HEK293 (cell line): Measurements from ENCODE around the gene ATP8A2.
"Not testable (repeated sequence)": the region's sequence is repeated elsewhere in the genome, so short reads cannot be mapped to it uniquely, and the experiment has no call there.

Experiments
- CTCF ChIA-PET: fragments of 350-600 bp; formaldehyde crosslinking; extraction: SDS; loops from one replicate; lab custom pipeline; 2021; ENCODE audit warnings: antibody characterized with exemption; lab: Yijun Ruan, JAX
- POLR2A ChIA-PET: fragments of 300-600 bp; formaldehyde crosslinking; extraction: SDS; loops from one replicate; lab custom pipeline; 2020; ENCODE audit warnings: antibody characterized with exemption, inconsistent platforms; lab: Yijun Ruan, JAX
- H3K27ac ChIP-seq: fragments of 200-500 bp; sonication (Bioruptor generic); 2 replicates; pipeline ENCODE4 v1.5.1; 2014; ENCODE audit warnings: low read depth, low read length, control low read depth, inconsistent platforms; ENCODE audit errors: extremely low read depth
- H3K36me3 ChIP-seq, 2 experiments: fragments of 200-500 bp in 1 of 2; sonication (Bioruptor generic) in 1 of 2; 1 replicate in 1 of 2; 2 replicates in 1 of 2; pipeline ENCODE4 v1.5.1; 2014 to 2017; ENCODE audit warnings: inconsistent platforms in 2 of 2, low read length in 2 of 2; ENCODE audit not compliant: control insufficient read depth in 2 of 2, insufficient read depth in 1 of 2
- H3K4me1 ChIP-seq: fragments of 200-500 bp; sonication (Bioruptor generic); 2 replicates; pipeline ENCODE4 v1.5.1; 2014; ENCODE audit warnings: mild to moderate bottlenecking, low read length, inconsistent platforms; ENCODE audit not compliant: control insufficient read depth, insufficient read depth
- H3K4me3 ChIP-seq: 2 replicates; pipeline ENCODE4 v1.5.1; 2011; ENCODE audit warnings: low read depth, mild to moderate bottlenecking, control low read depth, low read length, moderate library complexity
- H3K9me3 ChIP-seq: fragments of 200-500 bp; sonication (Bioruptor generic); 2 replicates; pipeline ENCODE4 v1.5.1; 2014; ENCODE audit warnings: low read depth, low read length, inconsistent platforms; ENCODE audit not compliant: control insufficient read depth, insufficient read depth
- GLIS1 ChIP-seq: fragments of 450-650 bp; formaldehyde crosslinking; IDR thresholded peaks from 2 replicates; pipeline ENCODE4 v1.5.1; 2016; ENCODE audit warnings: missing biosample characterization, missing genetic modification characterization
- KLF8 ChIP-seq: fragments of 450-650 bp; formaldehyde crosslinking; IDR thresholded peaks from 2 replicates; pipeline ENCODE4 v1.5.1; 2016; ENCODE audit warnings: missing biosample characterization, missing genetic modification characterization
- PRDM4 ChIP-seq: fragments of 450-650 bp; formaldehyde crosslinking; IDR thresholded peaks from 2 replicates; pipeline ENCODE4 v1.5.1; 2017; ENCODE audit warnings: missing biosample characterization, missing genetic modification characterization
- TCF7L2 ChIP-seq: IDR thresholded peaks from 2 replicates; pipeline ENCODE4 v1.6.1; 2011; ENCODE audit warnings: low read depth, mild to moderate bottlenecking, inconsistent platforms, low read length, moderate library complexity, borderline replicate concordance
- YY2 ChIP-seq: fragments of 450-650 bp; formaldehyde crosslinking; IDR thresholded peaks from 2 replicates; pipeline ENCODE4 v1.5.1; 2016; ENCODE audit warnings: missing biosample characterization, missing genetic modification characterization
- ZBTB48 ChIP-seq: fragments of 450-650 bp; formaldehyde crosslinking; IDR thresholded peaks from 2 replicates; pipeline ENCODE4 v1.5.1; 2016; ENCODE audit warnings: missing biosample characterization, missing genetic modification characterization
- ZNF132 ChIP-seq: fragments of 450-650 bp; formaldehyde crosslinking; IDR thresholded peaks from 2 replicates; pipeline ENCODE4 v1.5.1; 2017; ENCODE audit warnings: missing biosample characterization, missing genetic modification characterization, borderline replicate concordance
- ZNF175 ChIP-seq: fragments of 450-650 bp; formaldehyde crosslinking; IDR thresholded peaks from 2 replicates; pipeline ENCODE4 v1.5.1; 2016; ENCODE audit warnings: missing biosample characterization, missing genetic modification characterization
- ZNF266 ChIP-seq: fragments of 450-650 bp; formaldehyde crosslinking; IDR thresholded peaks from 2 replicates; pipeline ENCODE4 v1.5.1; 2016; ENCODE audit warnings: missing biosample characterization, missing genetic modification characterization, low read depth
- ZNF426 ChIP-seq: fragments of 450-650 bp; formaldehyde crosslinking; IDR thresholded peaks from 2 replicates; pipeline ENCODE4 v1.5.1; 2017; ENCODE audit warnings: missing biosample characterization, missing genetic modification characterization, mild to moderate bottlenecking, inconsistent platforms, moderate library complexity
- ZNF513 ChIP-seq: fragments of 450-650 bp; IDR thresholded peaks from 2 replicates; pipeline ENCODE4 v1.5.1; 2018; ENCODE audit warnings: missing biosample characterization, missing genetic modification characterization
- ZNF514 ChIP-seq: fragments of 450-650 bp; formaldehyde crosslinking; IDR thresholded peaks from 2 replicates; pipeline ENCODE4 v1.5.1; 2016; ENCODE audit warnings: missing biosample characterization, missing genetic modification characterization
- ZNF560 ChIP-seq: fragments of 450-650 bp; formaldehyde crosslinking; IDR thresholded peaks from 2 replicates; pipeline ENCODE4 v1.5.1; 2017; ENCODE audit warnings: missing biosample characterization, missing genetic modification characterization, borderline replicate concordance
- ZNF561 ChIP-seq: fragments of 450-650 bp; IDR thresholded peaks from 2 replicates; pipeline ENCODE4 v1.5.1; 2018; ENCODE audit warnings: missing biosample characterization, missing genetic modification characterization, borderline replicate concordance
- ZNF610 ChIP-seq: fragments of 450-650 bp; formaldehyde crosslinking; IDR thresholded peaks from 2 replicates; pipeline ENCODE4 v1.5.1; 2016; ENCODE audit warnings: missing biosample characterization, missing genetic modification characterization, borderline replicate concordance
- ZNF692 ChIP-seq: fragments of 450-650 bp; formaldehyde crosslinking; IDR thresholded peaks from 2 replicates; pipeline ENCODE4 v1.5.1; 2016; ENCODE audit warnings: missing biosample characterization, missing genetic modification characterization
- ZNF777 ChIP-seq: fragments of 450-650 bp; formaldehyde crosslinking; IDR thresholded peaks from 2 replicates; pipeline ENCODE4 v1.5.1; 2017; ENCODE audit warnings: missing biosample characterization, missing genetic modification characterization, borderline replicate concordance
- ZXDB ChIP-seq: fragments of 450-650 bp; formaldehyde crosslinking; IDR thresholded peaks from 2 replicates; pipeline ENCODE4 v1.5.1; 2016; ENCODE audit warnings: missing biosample characterization, missing genetic modification characterization
- TF ChIP-seq, protein P1 (sequence below): fragments of 450-650 bp; formaldehyde crosslinking; IDR thresholded peaks from 2 replicates; pipeline ENCODE4; 2016; ENCODE audit warnings: missing biosample characterization, missing genetic modification characterization
- TF ChIP-seq, protein P2 (sequence below): sonication (generic); formaldehyde crosslinking; IDR thresholded peaks from 2 replicates; pipeline ENCODE4 v1.8.1; 2022; ENCODE audit warnings: mild to moderate bottlenecking, moderate library complexity, missing genetic modification reagents
- TF ChIP-seq, protein P3 (sequence below): fragments of 450-650 bp; formaldehyde crosslinking; IDR thresholded peaks from 2 replicates; pipeline ENCODE4 v1.5.1; 2016; ENCODE audit warnings: missing biosample characterization, missing genetic modification characterization
- TF ChIP-seq, protein P4 (sequence below): fragments of 450-650 bp; formaldehyde crosslinking; IDR thresholded peaks from 2 replicates; pipeline ENCODE4 v1.5.1; 2016; ENCODE audit warnings: missing biosample characterization, missing genetic modification characterization

Gene ATP8A2

DNA sequence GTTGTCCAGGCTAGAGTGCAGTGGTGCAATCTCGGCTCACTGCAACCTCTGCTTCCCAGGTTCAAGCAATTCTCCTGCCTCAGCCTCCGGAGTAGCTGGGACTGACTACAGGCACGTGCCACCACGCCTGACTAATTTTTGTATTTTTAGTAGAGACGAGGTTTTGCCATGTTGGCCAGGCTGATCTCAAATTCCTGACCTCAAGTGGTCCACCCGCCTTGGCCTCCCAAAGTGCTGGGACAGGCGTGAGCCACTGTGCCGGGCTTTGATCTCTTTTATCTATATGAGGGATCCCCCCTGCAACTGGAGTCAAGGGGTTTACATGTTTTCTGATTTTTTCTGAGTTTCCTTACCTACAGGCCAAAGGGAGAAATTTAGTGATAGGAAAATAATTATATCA lies 200.4 kb downstream of the ATP8A2 start:
- H3K4me1 ChIP-seq, H3K27ac ChIP-seq, H3K36me3 ChIP-seq, POLR2A ChIA-PET, H3K9me3 ChIP-seq, H3K4me3 ChIP-seq: not testable (repeated sequence)
- CTCF ChIA-PET, result interaction anchor here (0.8 to 1.0 kb wide), 2 partner anchors 42 to 246 kb away, joined by 3 to 4 read pairs; no protein-coding TSS in a partner anchor

GRCh38 chr13:25574437-25575411 lies 202.9 kb downstream of the ATP8A2 start:
- CTCF ChIA-PET, result interaction anchor here (0.5 to 1.6 kb wide), 31 partner anchors 9 to 1125 kb away, joined by 3 to 9 read pairs (median 3); no protein-coding TSS in a partner anchor
- H3K27ac ChIP-seq, result no peak overlapping the region
- no peak overlapping the region for H3K4me3 ChIP-seq
- H3K4me1 ChIP-seq, result no peaks in the 10 kb centered on the region
- POLR2A ChIA-PET, result no interaction called here
- no peaks in the 10 kb centered on the region for H3K36me3 ChIP-seq
- H3K9me3 ChIP-seq, result no peaks in the 10 kb centered on the region
- TF ChIP-seq, protein P1, sequence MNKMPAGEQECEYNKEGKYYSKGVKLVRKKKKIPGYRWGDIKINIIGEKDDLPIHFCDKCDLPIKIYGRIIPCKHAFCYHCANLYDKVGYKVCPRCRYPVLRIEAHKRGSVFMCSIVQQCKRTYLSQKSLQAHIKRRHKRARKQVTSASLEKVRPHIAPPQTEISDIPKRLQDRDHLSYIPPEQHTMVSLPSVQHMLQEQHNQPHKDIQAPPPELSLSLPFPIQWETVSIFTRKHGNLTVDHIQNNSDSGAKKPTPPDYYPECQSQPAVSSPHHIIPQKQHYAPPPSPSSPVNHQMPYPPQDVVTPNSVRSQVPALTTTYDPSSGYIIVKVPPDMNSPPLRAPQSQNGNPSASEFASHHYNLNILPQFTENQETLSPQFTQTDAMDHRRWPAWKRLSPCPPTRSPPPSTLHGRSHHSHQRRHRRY (tag by site-specific recombination), result no peak
- peak; percentile 62 for TF ChIP-seq GLIS1 (tag by site-specific recombination)
- no peak for TF ChIP-seq ZNF175 (tag by site-specific recombination)
- no peak for TF ChIP-seq TCF7L2
- TF ChIP-seq, protein P2, sequence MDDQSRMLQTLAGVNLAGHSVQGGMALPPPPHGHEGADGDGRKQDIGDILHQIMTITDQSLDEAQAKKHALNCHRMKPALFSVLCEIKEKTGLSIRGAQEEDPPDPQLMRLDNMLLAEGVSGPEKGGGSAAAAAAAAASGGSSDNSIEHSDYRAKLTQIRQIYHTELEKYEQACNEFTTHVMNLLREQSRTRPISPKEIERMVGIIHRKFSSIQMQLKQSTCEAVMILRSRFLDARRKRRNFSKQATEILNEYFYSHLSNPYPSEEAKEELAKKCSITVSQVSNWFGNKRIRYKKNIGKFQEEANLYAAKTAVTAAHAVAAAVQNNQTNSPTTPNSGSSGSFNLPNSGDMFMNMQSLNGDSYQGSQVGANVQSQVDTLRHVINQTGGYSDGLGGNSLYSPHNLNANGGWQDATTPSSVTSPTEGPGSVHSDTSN, result no peak
- TF ChIP-seq ZNF426, result no peak
- TF ChIP-seq ZBTB48, result no peak
- TF ChIP-seq YY2, result no peak
- no peak for TF ChIP-seq KLF8 (tag by site-specific recombination)
- no peak for TF ChIP-seq ZNF777 (tag by site-specific recombination)
- no peak for TF ChIP-seq ZXDB (tag by site-specific recombination)
- TF ChIP-seq ZNF610 (tag by site-specific recombination), result no peak
- no peak for TF ChIP-seq ZNF132 (tag by site-specific recombination)
- no peak for TF ChIP-seq ZNF561 (tag by site-specific recombination)
- no peak for TF ChIP-seq ZNF560
- peak; percentile 21; the same call in 1 of the 2 replicates for TF ChIP-seq ZNF692 (tag by site-specific recombination)
- TF ChIP-seq ZNF513 (tag by site-specific recombination), result no peak
- no peak for TF ChIP-seq ZNF514 (tag by site-specific recombination)
- TF ChIP-seq PRDM4, result peak; percentile 88
- TF ChIP-seq, protein P3, sequence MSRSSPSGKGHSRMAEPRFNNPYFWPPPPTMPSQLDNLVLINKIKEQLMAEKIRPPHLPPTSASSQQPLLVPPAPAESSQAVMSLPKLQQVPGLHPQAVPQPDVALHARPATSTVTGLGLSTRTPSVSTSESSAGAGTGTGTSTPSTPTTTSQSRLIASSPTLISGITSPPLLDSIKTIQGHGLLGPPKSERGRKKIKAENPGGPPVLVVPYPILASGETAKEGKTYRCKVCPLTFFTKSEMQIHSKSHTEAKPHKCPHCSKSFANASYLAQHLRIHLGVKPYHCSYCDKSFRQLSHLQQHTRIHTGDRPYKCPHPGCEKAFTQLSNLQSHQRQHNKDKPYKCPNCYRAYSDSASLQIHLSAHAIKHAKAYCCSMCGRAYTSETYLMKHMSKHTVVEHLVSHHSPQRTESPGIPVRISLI, result no peak
- no peak for TF ChIP-seq ZNF266 (tag by site-specific recombination)
- TF ChIP-seq, protein P4, sequence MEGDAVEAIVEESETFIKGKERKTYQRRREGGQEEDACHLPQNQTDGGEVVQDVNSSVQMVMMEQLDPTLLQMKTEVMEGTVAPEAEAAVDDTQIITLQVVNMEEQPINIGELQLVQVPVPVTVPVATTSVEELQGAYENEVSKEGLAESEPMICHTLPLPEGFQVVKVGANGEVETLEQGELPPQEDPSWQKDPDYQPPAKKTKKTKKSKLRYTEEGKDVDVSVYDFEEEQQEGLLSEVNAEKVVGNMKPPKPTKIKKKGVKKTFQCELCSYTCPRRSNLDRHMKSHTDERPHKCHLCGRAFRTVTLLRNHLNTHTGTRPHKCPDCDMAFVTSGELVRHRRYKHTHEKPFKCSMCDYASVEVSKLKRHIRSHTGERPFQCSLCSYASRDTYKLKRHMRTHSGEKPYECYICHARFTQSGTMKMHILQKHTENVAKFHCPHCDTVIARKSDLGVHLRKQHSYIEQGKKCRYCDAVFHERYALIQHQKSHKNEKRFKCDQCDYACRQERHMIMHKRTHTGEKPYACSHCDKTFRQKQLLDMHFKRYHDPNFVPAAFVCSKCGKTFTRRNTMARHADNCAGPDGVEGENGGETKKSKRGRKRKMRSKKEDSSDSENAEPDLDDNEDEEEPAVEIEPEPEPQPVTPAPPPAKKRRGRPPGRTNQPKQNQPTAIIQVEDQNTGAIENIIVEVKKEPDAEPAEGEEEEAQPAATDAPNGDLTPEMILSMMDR, result peak; percentile 80
